Measurements from ENCODE around the gene LIN54. TPM values are rescaled to one million over a fixed set of nuclear protein-coding genes. Genes with fewer than 3 reads are reported as not detected.
A peak's percentile ranks its signal among the peaks of the same experiment; 100 is the strongest.

LIN54 gene
- total and polyA plus RNA-seq, 2 of the 13 experiments (the other 11 are each of a cell fraction or from before 2014, with no cell fraction given) = 25.2 to 32.9 TPM

GRCh38 chr4:83012687-83013419 is 2.2 kb upstream of the LIN54 start:
- H2AFZ ChIP-seq (ENCODE audit: low read length) = peak overlapping the region; percentile 57
- ChIA-PET CTCF (ENCODE audit: low intra/inter-chr PET ratio, low total read pairs) (no interaction called here), POLR2A (interaction anchor here (0.8 to 3.4 kb wide), 10 partner anchors 9 to 477 kb away, joined by 3 to 96 read pairs (median 5); partner anchors contain the start of genes COPS4, COQ2 and THAP9)
- peak; percentile 81 for FAIRE-seq
- H3K9me3 ChIP-seq (ENCODE audit: low read length) = no peaks in the 10 kb centered on the region
- peak overlapping the region; percentile 88 for H3K9ac ChIP-seq (ENCODE audit: insufficient read depth, low read depth, low read length)
- intact Hi-C loops (cut with micrococcal nuclease; ENCODE audit: unreplicated experiment) = loop anchor here (1.0 to 5.0 kb wide), 2 partner anchors 21 to 126 kb away; no protein-coding TSS in a partner anchor
- H3K27ac ChIP-seq (ENCODE audit: extremely low read length, insufficient read depth, low read length) = peak overlapping the region; percentile 94
- no peaks in the 10 kb centered on the region for H3K36me3 ChIP-seq (replicated peaks in 1 of 2; ENCODE audit: control insufficient read depth in 1 of 2, insufficient read depth in 2 of 2, low read length in 2 of 2)
- peak overlapping the region; percentile 90 to 93 (median 92) for H3K4me3 ChIP-seq (replicated peaks in 1 of 3; ENCODE audit: insufficient read depth in 1 of 3, low read depth in 2 of 3, low read length in 3 of 3)
- DNase-seq (ENCODE audit: low spot score) = peak; percentile 96
- peak; percentile 84 for ATAC-seq
- in situ Hi-C loops (cut with HindIII; ENCODE audit: extremely low pct_ligation_motif_present, low pct_unique_long_range_greater_than_20kb) = loop anchor here (5.0 kb wide), 1 partner anchor 126 kb away; no protein-coding TSS in a partner anchor
- H3K79me2 ChIP-seq (ENCODE audit: insufficient read depth, low read length) = peaks cover 40% of the 10 kb centered on the region
- no peaks in the 10 kb centered on the region; a peak in 1 of 5 replicates for H3K27me3 ChIP-seq (ENCODE audit: control insufficient read depth in 1 of 2, insufficient read depth in 2 of 2, low read length in 2 of 2)
- no TSS peak for BruUV-seq (replicated peaks)
- no peaks in the 10 kb centered on the region for H4K20me1 ChIP-seq (ENCODE audit: insufficient read depth, low read length)
- peaks cover 16% of the 10 kb centered on the region for H3K4me1 ChIP-seq (ENCODE audit: insufficient read depth, low read length)
- H3K4me2 ChIP-seq (ENCODE audit: low read depth, low read length) = peak overlapping the region; percentile 84
- 1% methylated on average over 26 of the region's 73 CpGs for WGBS (ENCODE audit: low lambda C conversion rate)
- TF ChIP-seq, protein P1, sequence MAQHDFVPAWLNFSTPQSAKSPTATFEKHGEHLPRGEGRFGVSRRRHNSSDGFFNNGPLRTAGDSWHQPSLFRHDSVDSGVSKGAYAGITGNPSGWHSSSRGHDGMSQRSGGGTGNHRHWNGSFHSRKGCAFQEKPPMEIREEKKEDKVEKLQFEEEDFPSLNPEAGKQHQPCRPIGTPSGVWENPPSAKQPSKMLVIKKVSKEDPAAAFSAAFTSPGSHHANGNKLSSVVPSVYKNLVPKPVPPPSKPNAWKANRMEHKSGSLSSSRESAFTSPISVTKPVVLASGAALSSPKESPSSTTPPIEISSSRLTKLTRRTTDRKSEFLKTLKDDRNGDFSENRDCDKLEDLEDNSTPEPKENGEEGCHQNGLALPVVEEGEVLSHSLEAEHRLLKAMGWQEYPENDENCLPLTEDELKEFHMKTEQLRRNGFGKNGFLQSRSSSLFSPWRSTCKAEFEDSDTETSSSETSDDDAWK (CRISPR knock-in tag; IDR thresholded peaks at IDR 0.05) = no peak
- TF ChIP-seq, protein P2, sequence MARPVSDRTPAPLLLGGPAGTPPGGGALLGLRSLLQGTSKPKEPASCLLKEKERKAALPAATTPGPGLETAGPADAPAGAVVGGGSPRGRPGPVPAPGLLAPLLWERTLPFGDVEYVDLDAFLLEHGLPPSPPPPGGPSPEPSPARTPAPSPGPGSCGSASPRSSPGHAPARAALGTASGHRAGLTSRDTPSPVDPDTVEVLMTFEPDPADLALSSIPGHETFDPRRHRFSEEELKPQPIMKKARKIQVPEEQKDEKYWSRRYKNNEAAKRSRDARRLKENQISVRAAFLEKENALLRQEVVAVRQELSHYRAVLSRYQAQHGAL (CRISPR knock-in tag; IDR thresholded peaks at IDR 0.05; ENCODE audit: not compliant biosample characterization) = peak; percentile 83
- no peak for TF ChIP-seq SETDB1 (CRISPR knock-in tag; IDR thresholded peaks at IDR 0.05; ENCODE audit: borderline replicate concordance)
- TF ChIP-seq NFYB (CRISPR knock-in tag; IDR thresholded peaks at IDR 0.05) = peak; percentile 52
- no peak for TF ChIP-seq IRX3 (CRISPR knock-in tag; IDR thresholded peaks at IDR 0.05; ENCODE audit: borderline replicate concordance, low read depth)
- TF ChIP-seq SIN3A (IDR thresholded peaks at IDR 0.05; ENCODE audit: borderline replicate concordance, low read depth, low read length) = no peak; the same call in none of the 2 replicates
- TF ChIP-seq FOXP4 (CRISPR knock-in tag; IDR thresholded peaks at IDR 0.05) = peak; percentile 80
- no peak for TF ChIP-seq ZBTB37 (CRISPR knock-in tag; IDR thresholded peaks at IDR 0.05)
- no peak for TF ChIP-seq MZF1 (CRISPR knock-in tag; IDR thresholded peaks at IDR 0.05; ENCODE audit: borderline replicate concordance)
- no peak for TF ChIP-seq ZNF225 (CRISPR knock-in tag; IDR thresholded peaks at IDR 0.05)
- peak; percentile 56; the same call in 1 of the 2 replicates for TF ChIP-seq E2F1 (CRISPR knock-in tag; IDR thresholded peaks at IDR 0.05)
- TF ChIP-seq FOSL2 (CRISPR knock-in tag; IDR thresholded peaks at IDR 0.05) = peak; percentile 64
- TF ChIP-seq RFX1 (IDR thresholded peaks at IDR 0.05) = peak; percentile 76
- TF ChIP-seq MTA1 (CRISPR knock-in tag; IDR thresholded peaks at IDR 0.05; ENCODE audit: borderline replicate concordance) = 0 out of 2 replicates have a peak, but pooled peaks have one; percentile 60
- TF ChIP-seq, protein P3, sequence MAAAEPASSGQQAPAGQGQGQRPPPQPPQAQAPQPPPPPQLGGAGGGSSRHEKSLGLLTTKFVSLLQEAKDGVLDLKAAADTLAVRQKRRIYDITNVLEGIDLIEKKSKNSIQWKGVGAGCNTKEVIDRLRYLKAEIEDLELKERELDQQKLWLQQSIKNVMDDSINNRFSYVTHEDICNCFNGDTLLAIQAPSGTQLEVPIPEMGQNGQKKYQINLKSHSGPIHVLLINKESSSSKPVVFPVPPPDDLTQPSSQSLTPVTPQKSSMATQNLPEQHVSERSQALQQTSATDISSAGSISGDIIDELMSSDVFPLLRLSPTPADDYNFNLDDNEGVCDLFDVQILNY (CRISPR knock-in tag; conservative IDR thresholded peaks at IDR 0.05) = peak; percentile 94
